GM19099 (cell line): ENCODE results near the gene FABP1.

Experiments used
- POLR2A ChIP-seq: IDR thresholded peaks from 3 replicates; pipeline ENCODE4 v1.6.1; 2011; ENCODE audit warnings: low read depth; ENCODE audit not compliant: insufficient read length; ENCODE audit errors: extremely low read depth

The FABP1 gene

DNA sequence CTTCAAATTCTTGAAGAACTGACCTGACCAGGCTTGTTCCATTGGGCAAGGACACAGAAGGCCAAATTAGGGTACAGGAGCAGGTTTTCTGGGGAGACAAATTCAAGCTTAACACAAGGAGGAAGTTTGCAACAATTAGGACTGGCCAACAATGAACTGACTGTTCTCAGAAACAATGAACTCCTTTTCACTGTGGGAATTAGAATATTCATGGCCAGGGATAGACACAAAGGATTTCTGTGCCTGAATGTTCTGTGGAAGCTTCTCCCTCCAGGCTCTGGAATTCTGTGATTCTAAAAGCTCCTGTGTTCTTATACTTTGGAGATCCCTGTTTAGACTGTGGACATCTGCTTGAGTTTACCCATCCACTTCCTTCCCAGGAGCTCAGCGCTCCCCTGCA, 45.1 kb downstream of the FABP1 start:
- TF ChIP-seq POLR2A, result no peak

DNA sequence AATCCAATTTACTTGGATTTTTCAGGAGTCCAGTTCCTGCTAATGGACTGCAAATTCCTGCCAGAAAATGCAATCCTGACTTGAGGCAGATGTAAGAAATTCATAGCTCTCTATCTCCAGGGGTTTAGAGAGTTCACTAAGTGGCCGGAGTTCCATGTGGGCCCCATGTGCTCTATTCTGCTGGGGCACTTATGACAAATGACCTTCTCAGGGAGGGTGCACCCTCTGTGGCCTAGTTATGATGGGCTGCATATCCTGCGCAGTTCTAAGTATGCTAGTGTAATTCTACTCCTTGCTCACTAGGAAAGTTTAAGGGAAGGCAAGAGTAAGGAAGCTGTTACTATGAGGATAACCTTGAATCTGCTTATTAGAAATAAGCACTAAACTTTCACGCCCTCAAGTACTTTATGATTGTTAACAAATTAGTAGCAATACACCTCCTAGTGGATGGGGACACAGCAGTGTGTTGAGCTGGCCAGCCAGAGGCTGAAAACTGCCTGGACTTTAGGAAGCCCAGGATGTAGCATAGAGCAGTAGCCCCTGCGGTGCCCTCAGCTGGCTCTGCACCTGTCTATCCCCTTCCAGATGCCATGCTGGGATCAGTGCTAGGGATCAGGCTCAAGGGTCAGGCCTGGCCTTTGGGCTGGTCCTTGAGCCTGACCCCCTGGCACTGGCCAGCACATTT, 45.8 kb downstream of the FABP1 start:
- TF ChIP-seq POLR2A, result no peak

DNA sequence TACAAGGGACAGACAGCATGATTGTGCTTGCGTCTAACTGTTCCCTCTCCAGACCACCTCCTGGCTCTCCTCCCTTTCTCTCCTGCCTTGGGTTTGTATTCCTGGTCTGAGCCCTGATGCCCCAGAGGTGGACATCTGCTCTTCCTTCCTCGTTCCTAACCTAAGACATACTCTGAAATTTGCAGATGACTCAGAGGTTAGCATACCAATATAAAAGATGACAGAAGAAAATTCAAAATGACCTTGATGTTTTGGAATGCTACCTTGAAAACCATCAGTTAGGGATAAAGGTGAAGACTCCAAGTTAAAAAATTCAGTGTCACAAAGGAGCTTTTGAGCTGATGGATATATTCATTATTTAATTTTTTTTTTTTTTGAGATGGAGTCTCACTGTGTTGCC, 47.3 kb downstream of the FABP1 start:
- TF ChIP-seq POLR2A, result no peak

DNA sequence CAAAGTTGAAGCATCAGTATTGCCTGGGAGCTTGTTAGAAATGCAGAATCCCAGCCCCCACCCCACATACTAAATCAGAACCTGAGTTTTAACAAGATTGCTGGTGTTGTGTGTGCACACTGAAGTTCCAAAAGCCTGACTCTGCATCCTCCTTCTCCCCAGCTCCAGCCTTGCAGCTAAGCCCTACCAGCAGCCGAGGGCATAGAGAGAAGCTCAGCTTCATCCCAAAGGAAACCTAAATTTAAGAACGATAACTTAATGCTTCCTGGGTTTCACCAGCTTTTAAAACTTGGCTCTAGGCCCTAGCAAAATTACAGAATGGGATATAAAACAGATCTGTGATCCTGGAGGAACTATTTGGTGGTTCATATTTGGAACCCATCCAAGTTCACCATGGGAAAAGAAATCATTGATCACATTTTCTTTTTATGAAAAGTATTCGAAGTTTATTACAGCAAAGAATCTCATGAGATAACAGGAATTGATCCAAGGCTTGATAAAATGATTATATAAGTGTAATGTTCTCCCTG, 49.2 kb downstream of the FABP1 start:
- no peak for TF ChIP-seq POLR2A

DNA sequence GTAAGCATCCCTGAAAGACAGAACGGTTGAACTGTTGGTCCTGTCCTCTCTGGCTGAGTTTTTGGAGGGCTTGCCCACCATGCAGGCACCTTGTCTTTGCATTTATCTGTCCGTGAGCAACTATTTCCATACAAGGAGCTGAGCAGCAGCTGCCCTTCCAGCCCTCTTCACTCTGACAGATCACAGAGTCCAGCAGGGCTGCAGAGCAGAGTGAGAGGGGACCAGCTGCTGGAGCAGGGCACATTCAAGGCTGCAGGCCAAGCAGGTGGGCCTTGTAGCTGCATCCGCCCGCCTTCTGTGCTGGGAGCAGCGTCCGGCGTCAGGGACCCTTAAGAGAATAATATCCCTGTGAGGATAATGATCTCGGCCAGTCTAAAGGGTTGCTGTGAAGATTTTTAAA, 50.8 kb downstream of the FABP1 start:
- TF ChIP-seq POLR2A, result no peak

DNA sequence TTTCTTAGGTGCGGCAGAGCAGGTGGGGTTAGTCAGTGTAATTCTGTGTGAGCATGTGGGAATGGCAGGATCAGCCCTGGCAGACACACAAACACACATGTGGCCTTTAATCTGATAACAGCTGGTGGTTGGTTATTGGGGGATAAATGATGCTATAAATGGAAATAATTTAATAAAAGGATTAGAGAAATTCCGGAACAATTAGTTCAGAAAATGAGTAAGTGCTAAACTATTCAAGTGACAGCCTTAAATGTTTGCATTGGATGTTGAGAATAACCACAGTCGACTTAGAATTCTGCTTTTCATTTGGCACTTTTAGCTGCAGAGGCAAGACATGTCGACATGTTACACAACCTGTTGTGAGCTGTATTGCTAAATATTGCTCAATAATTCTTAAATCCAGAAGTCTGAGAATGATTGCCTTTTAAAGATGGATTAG, 53.0 kb downstream of the FABP1 start:
- no peak for TF ChIP-seq POLR2A

DNA sequence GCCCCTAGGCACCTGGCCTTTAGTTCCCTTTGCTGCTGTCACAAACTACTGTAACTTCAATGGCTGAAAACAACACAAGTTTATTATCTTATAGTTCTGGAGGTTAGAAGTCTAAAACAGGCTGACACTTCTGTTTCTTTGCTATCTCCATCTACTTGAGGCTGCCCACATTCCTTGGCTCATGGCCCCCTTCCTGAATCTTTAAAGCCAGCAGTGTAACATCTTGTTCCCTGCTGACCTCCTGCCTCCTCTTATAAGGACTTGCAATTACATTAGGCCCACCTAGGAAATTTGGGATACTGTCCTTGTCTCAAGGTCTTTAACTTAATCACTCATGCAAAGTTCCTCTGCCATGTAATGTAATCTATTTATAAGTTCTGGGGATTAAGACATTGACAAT, 53.7 kb downstream of the FABP1 start:
- no peak for TF ChIP-seq POLR2A
